Duodenal mucosa (tissue), 2 donors: ENCODE results near the gene TACR1.

Experiments
- H3K27ac ChIP-seq: one replicate; pipeline ENCODE4 v1.7.0; 2013; ENCODE audit warnings: low read depth, low read length
- H3K27me3 ChIP-seq, 2 donors: one replicate each; pipeline ENCODE4 v1.7.0; 2013; ENCODE audit warnings: low read length in 2 of 2, control low read depth in 1 of 2; ENCODE audit not compliant: insufficient read depth in 2 of 2, control insufficient read depth in 1 of 2
- H3K36me3 ChIP-seq, 2 donors: one replicate each; pipeline ENCODE4 v1.7.0; 2013; ENCODE audit warnings: low read length in 2 of 2, control low read depth in 1 of 2; ENCODE audit not compliant: insufficient read depth in 2 of 2, control insufficient read depth in 1 of 2
- H3K4me1 ChIP-seq, 2 donors: one replicate each; pipeline ENCODE4 v1.7.0; 2013; ENCODE audit warnings: low read length in 2 of 2, control low read depth in 1 of 2; ENCODE audit not compliant: insufficient read depth in 2 of 2, control insufficient read depth in 1 of 2
- H3K4me3 ChIP-seq, 2 donors: one replicate each; pipeline ENCODE4 v1.7.0; 2013; ENCODE audit warnings: low read length in 2 of 2, low read depth in 1 of 2
- H3K9ac ChIP-seq, 2 donors: one replicate each; pipeline ENCODE4 v1.7.0; 2013; ENCODE audit warnings: low read length in 2 of 2, low read depth in 1 of 2
- H3K9me3 ChIP-seq, 2 donors: one replicate each; pipeline ENCODE4 v1.7.0; 2013; ENCODE audit warnings: low read length in 2 of 2, control low read depth in 1 of 2; ENCODE audit not compliant: control insufficient read depth in 1 of 2

The TACR1 gene

GRCh38 chr2:75074708-75075107, 124.6 kb downstream of the TACR1 start:
- Histone ChIP-seq H3K4me3 (no peak overlapping the region), H3K9me3 (no peaks in the 10 kb centered on the region), H3K27ac (no peak overlapping the region), H3K36me3 (no peaks in the 10 kb centered on the region), H3K9ac (no peak overlapping the region), H3K27me3 (no peaks in the 10 kb centered on the region), H3K4me1 (no peaks in the 10 kb centered on the region)

DNA sequence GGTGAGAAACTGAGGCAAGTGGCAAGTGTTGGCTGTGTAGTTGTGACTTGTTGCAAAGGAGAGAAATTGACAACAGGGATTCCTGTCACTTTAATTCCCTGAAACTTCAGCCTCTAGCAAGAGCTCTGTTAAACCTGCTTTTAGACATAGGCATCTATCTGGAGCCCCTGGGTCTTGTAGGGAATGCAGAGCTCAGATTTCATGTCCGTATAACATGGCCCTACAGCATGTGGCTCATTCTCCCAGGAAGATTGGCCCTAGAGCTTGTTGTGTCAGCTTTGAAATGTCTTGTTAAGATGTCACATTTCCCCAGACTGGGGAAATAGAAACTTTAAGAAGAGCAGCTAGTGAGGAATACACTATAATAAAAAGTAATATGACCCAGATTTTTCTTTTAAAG, 125.1 kb downstream of the TACR1 start:
- Histone ChIP-seq H3K27me3 (no peaks in the 10 kb centered on the region), H3K4me3 (no peak overlapping the region), H3K27ac (no peak overlapping the region), H3K9me3 (no peaks in the 10 kb centered on the region), H3K36me3 (no peaks in the 10 kb centered on the region), H3K4me1 (no peaks in the 10 kb centered on the region), H3K9ac (no peak overlapping the region)

DNA sequence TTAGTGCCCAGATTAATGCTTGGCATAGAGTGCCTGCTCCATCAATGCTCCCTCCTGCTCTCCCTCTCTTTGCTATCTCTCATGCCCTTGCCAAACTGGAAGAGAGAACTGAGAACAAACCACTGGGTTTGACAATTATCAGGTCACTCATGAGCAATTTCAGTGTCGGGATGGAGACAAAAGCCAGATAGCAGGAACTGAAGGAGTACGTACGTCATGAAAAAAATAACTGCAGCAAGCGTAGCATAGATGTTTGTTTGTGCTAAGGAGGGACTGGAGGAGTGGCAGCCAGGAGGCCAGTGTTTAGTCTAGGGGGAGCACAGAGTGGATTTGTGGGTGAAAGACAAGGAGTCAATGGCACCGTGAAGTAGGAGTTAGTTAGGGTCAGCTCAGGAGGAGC, 127.6 kb downstream of the TACR1 start:
- no peaks in the 10 kb centered on the region for H3K4me1 ChIP-seq
- H3K9ac ChIP-seq = no peak overlapping the region
- H3K4me3 ChIP-seq = no peak overlapping the region
- no peak overlapping the region for H3K27ac ChIP-seq
- no peaks in the 10 kb centered on the region for H3K27me3 ChIP-seq
- no peaks in the 10 kb centered on the region for H3K36me3 ChIP-seq
- H3K9me3 ChIP-seq = no peaks in the 10 kb centered on the region

GRCh38 chr2:75068546-75068945, 130.8 kb downstream of the TACR1 start:
- H3K9ac ChIP-seq = no peak overlapping the region
- H3K27ac ChIP-seq = no peak overlapping the region
- no peak overlapping the region for H3K4me3 ChIP-seq
- no peaks in the 10 kb centered on the region for H3K27me3 ChIP-seq
- H3K36me3 ChIP-seq = no peaks in the 10 kb centered on the region
- H3K4me1 ChIP-seq = no peaks in the 10 kb centered on the region
- no peaks in the 10 kb centered on the region for H3K9me3 ChIP-seq

DNA sequence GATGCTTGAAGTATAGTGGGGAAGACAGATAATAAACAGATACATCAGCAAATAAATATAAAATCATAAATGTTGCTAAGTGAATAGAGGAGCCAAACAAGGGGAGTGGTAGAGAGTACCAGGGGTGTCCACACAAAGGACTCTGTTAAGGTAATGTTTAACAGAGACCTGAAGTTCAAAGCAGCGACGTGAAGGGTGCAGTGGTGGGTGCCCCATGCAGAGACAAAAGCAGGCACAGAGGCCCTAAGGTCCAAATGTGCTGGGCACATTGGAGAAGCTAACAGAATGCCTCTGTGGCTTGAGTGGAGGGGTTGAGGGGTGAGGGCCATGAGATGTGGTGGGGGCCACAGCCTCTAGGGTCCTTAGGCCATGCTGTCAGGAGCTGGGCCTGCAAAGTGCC, 131.8 kb downstream of the TACR1 start:
- Histone ChIP-seq H3K4me3 (no peak overlapping the region), H3K27ac (no peak overlapping the region), H3K9ac (no peak overlapping the region), H3K4me1 (no peaks in the 10 kb centered on the region), H3K9me3 (no peaks in the 10 kb centered on the region), H3K27me3 (no peaks in the 10 kb centered on the region), H3K36me3 (no peaks in the 10 kb centered on the region)

GRCh38 chr2:75066121-75066902, 133.0 kb downstream of the TACR1 start:
- no peaks in the 10 kb centered on the region for H3K4me1 ChIP-seq
- H3K36me3 ChIP-seq = no peaks in the 10 kb centered on the region
- H3K9ac ChIP-seq = no peak overlapping the region
- H3K9me3 ChIP-seq = no peaks in the 10 kb centered on the region
- H3K4me3 ChIP-seq = no peak overlapping the region
- H3K27me3 ChIP-seq = no peaks in the 10 kb centered on the region
- H3K27ac ChIP-seq = no peak overlapping the region

DNA sequence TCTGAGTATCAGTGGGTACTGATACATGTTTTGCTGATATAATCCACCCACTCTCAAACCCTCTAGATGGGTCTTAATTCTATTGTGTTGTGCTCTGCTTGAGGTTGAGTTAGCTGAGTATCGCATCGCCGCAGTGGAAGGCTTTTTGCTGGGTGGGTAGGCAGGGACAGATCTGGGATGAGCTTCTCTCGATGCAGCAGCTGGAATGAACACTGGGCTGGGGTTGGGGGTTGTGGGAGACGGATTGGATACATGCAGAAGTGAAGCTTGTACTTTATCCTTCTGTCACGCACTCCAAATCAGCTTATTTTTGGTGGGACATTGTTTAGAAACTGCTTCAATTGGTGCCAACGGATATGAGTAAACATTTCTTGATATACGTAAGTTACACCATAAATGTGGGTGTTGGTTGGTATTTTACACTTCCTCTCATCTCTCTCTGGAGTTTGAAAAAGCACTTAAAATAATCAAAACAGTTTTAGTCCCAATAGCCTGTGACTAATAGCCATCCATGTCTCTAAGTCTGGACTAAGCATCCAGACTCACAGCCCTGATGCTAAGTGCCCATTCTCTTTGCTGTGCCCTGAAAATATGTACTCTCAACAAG, 133.8 kb downstream of the TACR1 start:
- H3K4me1 ChIP-seq = no peaks in the 10 kb centered on the region
- H3K36me3 ChIP-seq = no peaks in the 10 kb centered on the region
- no peak overlapping the region for H3K4me3 ChIP-seq
- no peaks in the 10 kb centered on the region for H3K27me3 ChIP-seq
- no peak overlapping the region for H3K9ac ChIP-seq
- H3K27ac ChIP-seq = no peak overlapping the region
- no peaks in the 10 kb centered on the region for H3K9me3 ChIP-seq

- H3K9ac ChIP-seq = no peak overlapping the region
- H3K4me3 ChIP-seq = no peak overlapping the region
- no peaks in the 10 kb centered on the region for H3K27me3 ChIP-seq
These were observed 134.5 kb downstream of the TACR1 start for GRCh38 chr2:75064691-75065396.

GRCh38 chr2:75063906-75064305, 135.4 kb downstream of the TACR1 start:
- Histone ChIP-seq H3K4me3 (no peak overlapping the region), H3K36me3 (no peaks in the 10 kb centered on the region), H3K9me3 (no peaks in the 10 kb centered on the region), H3K27ac (no peak overlapping the region), H3K9ac (no peak overlapping the region), H3K4me1 (no peaks in the 10 kb centered on the region), H3K27me3 (no peaks in the 10 kb centered on the region)

More at GRCh38 chr2:75064691-75065396, 134.5 kb downstream of the TACR1 start:
- Histone ChIP-seq H3K9me3 (no peaks in the 10 kb centered on the region), H3K4me1 (no peaks in the 10 kb centered on the region), H3K36me3 (no peaks in the 10 kb centered on the region), H3K27ac (no peak overlapping the region)

GRCh38 chr2:75058427-75058826, 140.9 kb downstream of the TACR1 start:
- Histone ChIP-seq H3K4me3 (no peak overlapping the region), H3K36me3 (no peaks in the 10 kb centered on the region), H3K27me3 (no peaks in the 10 kb centered on the region), H3K9me3 (no peaks in the 10 kb centered on the region), H3K27ac (no peak overlapping the region), H3K4me1 (no peaks in the 10 kb centered on the region), H3K9ac (no peak overlapping the region)
